Left lobe of liver (tissue), 2 donors: ENCODE data around the gene MMP19. TPM values are rescaled to one million over a fixed set of nuclear protein-coding genes. Genes with fewer than 3 reads are reported as not detected.
"Not testable (repeated sequence)": the region's sequence is repeated elsewhere in the genome, so short reads cannot be mapped to it uniquely, and the experiment has no call there.

Experiments used
- ATAC-seq: fragments of 200-7000 bp; cut with Tn5 transposase; one replicate; pipeline ENCODE4 v1.9.1; 2020; ENCODE audit warnings: mild to moderate bottlenecking, moderate library complexity
- DNase-seq: peaks from one replicate; pipeline ENCODE4 v3.0.0-alpha.2; 2020; ENCODE audit warnings: low spot score
- total RNA-seq: library from RNA; stranded (reverse); gene quantifications from one replicate; pipeline ENCODE4 v1.2.1, GENCODE V29; 2021
- donor health status: DM: no; HTN: no; CAD: no; lungs with moderate emphysema.
- donor health status: DM: no; HTN: yes; CAD: no.

Gene MMP19
- total RNA-seq, result 2.2 TPM

- peak; percentile 54 for ATAC-seq
- no peak for DNase-seq
Observed at GRCh38 chr12:55842681-55843429, at the start of gene MMP19. Gene MMP19, minus strand, starts transcription at chr12:55842936. Its CDS starts 106 bp downstream, at chr12:55842830.

GRCh38 chr12:55891310-55891709 is 48.6 kb upstream of the MMP19 start:
- DNase-seq, result no peak
- no peak for ATAC-seq

GRCh38 chr12:55885113-55885512 is 42.4 kb upstream of the MMP19 start:
- DNase-seq (no peak), ATAC-seq (no peak)

GRCh38 chr12:55877824-55878223 is 35.1 kb upstream of the MMP19 start:
- DNase-seq, result no peak
- no peak for ATAC-seq

GRCh38 chr12:55875704-55876467 is 33.1 kb upstream of the MMP19 start:
- DNase-seq (peak; percentile 7), ATAC-seq (no peak)

GRCh38 chr12:55874443-55874842 is 31.7 kb upstream of the MMP19 start:
- no peak for DNase-seq
- ATAC-seq, result no peak

- ATAC-seq, DNase-seq: not testable (repeated sequence)
Observed at GRCh38 chr12:55866454-55867004, 23.8 kb upstream of the MMP19 start.

- ATAC-seq (no peak), DNase-seq (no peak)
Observed at GRCh38 chr12:55865327-55865726, 22.6 kb upstream of the MMP19 start.

- not testable (repeated sequence) for DNase-seq, ATAC-seq
Observed at GRCh38 chr12:55862931-55863330, 20.2 kb upstream of the MMP19 start.

GRCh38 chr12:55862286-55862685 is 19.6 kb upstream of the MMP19 start:
- ATAC-seq (no peak), DNase-seq (no peak)

- ATAC-seq (no peak), DNase-seq (no peak)
Observed at GRCh38 chr12:55861871-55862270, 19.1 kb upstream of the MMP19 start.

GRCh38 chr12:55861396-55861795 is 18.7 kb upstream of the MMP19 start:
- DNase-seq (no peak), ATAC-seq (no peak)

GRCh38 chr12:55852740-55853139 is 10.0 kb upstream of the MMP19 start:
- DNase-seq (no peak), ATAC-seq (no peak)

GRCh38 chr12:55850893-55851292 is 8.2 kb upstream of the MMP19 start:
- no peak for ATAC-seq
- no peak for DNase-seq

- DNase-seq, result no peak
- no peak for ATAC-seq
Observed at GRCh38 chr12:55850401-55850800, 7.7 kb upstream of the MMP19 start.

- DNase-seq (no peak), ATAC-seq (no peak)
Observed at GRCh38 chr12:55849616-55850343, 7.0 kb upstream of the MMP19 start.

GRCh38 chr12:55847603-55848291 is 5.0 kb upstream of the MMP19 start:
- peak; percentile 82 for ATAC-seq
- peak; percentile 58 for DNase-seq

GRCh38 chr12:55847033-55847432 is 4.3 kb upstream of the MMP19 start:
- ATAC-seq, result no peak
- no peak for DNase-seq

GRCh38 chr12:55845785-55846496 is 3.2 kb upstream of the MMP19 start:
- DNase-seq, result no peak
- no peak for ATAC-seq

GRCh38 chr12:55845361-55845760 is 2.6 kb upstream of the MMP19 start:
- ATAC-seq (no peak), DNase-seq (no peak)
